ENCODE data around the gene COL23A1.
"Not testable (repeated sequence)": the region's sequence is repeated elsewhere in the genome, so short reads cannot be mapped to it uniquely, and the experiment has no call there.

Gene COL23A1

GRCh38 chr5:178320281-178320855 is 269.8 kb downstream of the COL23A1 start:
- Histone ChIP-seq H3K4me3 (ENCODE audit: insufficient read depth, low read depth, low read length) (no peak overlapping the region), H3K36me3 (ENCODE audit: control insufficient read depth, insufficient read depth, low read length) (no peaks in the 10 kb centered on the region), H3K9me3 (ENCODE audit: control insufficient read depth, low read length) (no peaks in the 10 kb centered on the region), H3K4me1 (ENCODE audit: control insufficient read depth, insufficient read depth, low read length) (peaks cover 9% of the 10 kb centered on the region), H3K27me3 (ENCODE audit: control insufficient read depth, insufficient read depth, low read length, poor library complexity, severe bottlenecking) (no peaks in the 10 kb centered on the region), H3K27ac (ENCODE audit: insufficient read depth, low read depth, low read length, poor library complexity, severe bottlenecking) (no peak overlapping the region)
- 92 to 93% methylated on average over 18 of the region's 18 CpGs for WGBS, 2 experiments

- 92 to 94% methylated on average over 20 of the region's 20 CpGs for WGBS, 2 experiments
- H3K27ac ChIP-seq (ENCODE audit: insufficient read depth, low read depth, low read length, poor library complexity, severe bottlenecking): no peak overlapping the region
- no peaks in the 10 kb centered on the region for H3K27me3 ChIP-seq (ENCODE audit: control insufficient read depth, insufficient read depth, low read length, poor library complexity, severe bottlenecking)
- H3K9me3 ChIP-seq (ENCODE audit: control insufficient read depth, low read length): no peaks in the 10 kb centered on the region
- no peaks in the 10 kb centered on the region for H3K36me3 ChIP-seq (ENCODE audit: control insufficient read depth, insufficient read depth, low read length)
- no peak overlapping the region for H3K4me3 ChIP-seq (ENCODE audit: insufficient read depth, low read depth, low read length)
- H3K4me1 ChIP-seq (ENCODE audit: control insufficient read depth, insufficient read depth, low read length): peaks cover 9% of the 10 kb centered on the region
These were observed 270.6 kb downstream of the COL23A1 start for GRCh38 chr5:178319541-178320041.

GRCh38 chr5:178318893-178319292 is 271.3 kb downstream of the COL23A1 start:
- Histone ChIP-seq H3K9me3 (ENCODE audit: control insufficient read depth, low read length) (no peaks in the 10 kb centered on the region), H3K4me3 (ENCODE audit: insufficient read depth, low read depth, low read length) (no peak overlapping the region), H3K36me3 (ENCODE audit: control insufficient read depth, insufficient read depth, low read length) (no peaks in the 10 kb centered on the region), H3K27me3 (ENCODE audit: control insufficient read depth, insufficient read depth, low read length, poor library complexity, severe bottlenecking) (no peaks in the 10 kb centered on the region), H3K4me1 (ENCODE audit: control insufficient read depth, insufficient read depth, low read length) (peaks cover 5% of the 10 kb centered on the region), H3K27ac (ENCODE audit: insufficient read depth, low read depth, low read length, poor library complexity, severe bottlenecking) (no peak overlapping the region)
- 94 to 96% methylated on average over 6 of the region's 6 CpGs for WGBS, 2 experiments

GRCh38 chr5:178318382-178318781 is 271.8 kb downstream of the COL23A1 start:
- Histone ChIP-seq H3K4me1 (ENCODE audit: control insufficient read depth, insufficient read depth, low read length) (no peaks in the 10 kb centered on the region), H3K27ac (ENCODE audit: insufficient read depth, low read depth, low read length, poor library complexity, severe bottlenecking) (no peak overlapping the region), H3K9me3 (ENCODE audit: control insufficient read depth, low read length) (no peaks in the 10 kb centered on the region), H3K27me3 (ENCODE audit: control insufficient read depth, insufficient read depth, low read length, poor library complexity, severe bottlenecking) (no peaks in the 10 kb centered on the region), H3K36me3 (ENCODE audit: control insufficient read depth, insufficient read depth, low read length) (no peaks in the 10 kb centered on the region), H3K4me3 (ENCODE audit: insufficient read depth, low read depth, low read length) (no peak overlapping the region)
- WGBS, 2 experiments: 92 to 93% methylated on average over 17 of the region's 17 CpGs

GRCh38 chr5:178317727-178318126 is 272.5 kb downstream of the COL23A1 start:
- H3K27ac ChIP-seq (ENCODE audit: insufficient read depth, low read depth, low read length, poor library complexity, severe bottlenecking); H3K36me3 ChIP-seq (ENCODE audit: control insufficient read depth, insufficient read depth, low read length); H3K4me1 ChIP-seq (ENCODE audit: control insufficient read depth, insufficient read depth, low read length); H3K27me3 ChIP-seq (ENCODE audit: control insufficient read depth, insufficient read depth, low read length, poor library complexity, severe bottlenecking); H3K9me3 ChIP-seq (ENCODE audit: control insufficient read depth, low read length); H3K4me3 ChIP-seq (ENCODE audit: insufficient read depth, low read depth, low read length): not testable (repeated sequence)
- WGBS, 2 experiments: 93 to 94% methylated on average over 5 of the region's 5 CpGs

- Histone ChIP-seq H3K4me1 (ENCODE audit: control insufficient read depth, insufficient read depth, low read length) (no peaks in the 10 kb centered on the region), H3K36me3 (ENCODE audit: control insufficient read depth, insufficient read depth, low read length) (no peaks in the 10 kb centered on the region), H3K9me3 (ENCODE audit: control insufficient read depth, low read length) (no peaks in the 10 kb centered on the region), H3K27me3 (ENCODE audit: control insufficient read depth, insufficient read depth, low read length, poor library complexity, severe bottlenecking) (no peaks in the 10 kb centered on the region), H3K4me3 (ENCODE audit: insufficient read depth, low read depth, low read length) (no peak overlapping the region), H3K27ac (ENCODE audit: insufficient read depth, low read depth, low read length, poor library complexity, severe bottlenecking) (no peak overlapping the region)
- 91 to 94% methylated on average over 18 to 19 of the region's 19 CpGs for WGBS, 2 experiments
These were observed 275.0 kb downstream of the COL23A1 start for GRCh38 chr5:178314961-178315820.

- 84% methylated on average over 17 of the region's 17 CpGs for WGBS, 2 experiments
These were observed 276.0 kb downstream of the COL23A1 start for GRCh38 chr5:178314061-178314660.

GRCh38 chr5:178313316-178313715 is 276.9 kb downstream of the COL23A1 start:
- Histone ChIP-seq H3K36me3 (ENCODE audit: control insufficient read depth, insufficient read depth, low read length) (no peaks in the 10 kb centered on the region), H3K9me3 (ENCODE audit: control insufficient read depth, low read length) (no peaks in the 10 kb centered on the region), H3K4me3 (ENCODE audit: insufficient read depth, low read depth, low read length) (no peak overlapping the region), H3K27me3 (ENCODE audit: control insufficient read depth, insufficient read depth, low read length, poor library complexity, severe bottlenecking) (no peaks in the 10 kb centered on the region), H3K4me1 (ENCODE audit: control insufficient read depth, insufficient read depth, low read length) (peaks cover 4% of the 10 kb centered on the region), H3K27ac (ENCODE audit: insufficient read depth, low read depth, low read length, poor library complexity, severe bottlenecking) (no peak overlapping the region)
- 91 to 93% methylated on average over 10 to 11 of the region's 11 CpGs for WGBS, 2 experiments

More at GRCh38 chr5:178314061-178314660, 276.0 kb downstream of the COL23A1 start:
- peaks cover under 1% of the 10 kb centered on the region for H3K4me1 ChIP-seq (ENCODE audit: control insufficient read depth, insufficient read depth, low read length)
- H3K4me3 ChIP-seq (ENCODE audit: insufficient read depth, low read depth, low read length): no peak overlapping the region
- no peaks in the 10 kb centered on the region for H3K9me3 ChIP-seq (ENCODE audit: control insufficient read depth, low read length)
- H3K36me3 ChIP-seq (ENCODE audit: control insufficient read depth, insufficient read depth, low read length): no peaks in the 10 kb centered on the region
- H3K27ac ChIP-seq (ENCODE audit: insufficient read depth, low read depth, low read length, poor library complexity, severe bottlenecking): no peak overlapping the region
- no peaks in the 10 kb centered on the region for H3K27me3 ChIP-seq (ENCODE audit: control insufficient read depth, insufficient read depth, low read length, poor library complexity, severe bottlenecking)

GRCh38 chr5:178312880-178313282 is 277.3 kb downstream of the COL23A1 start:
- H3K27ac ChIP-seq (ENCODE audit: insufficient read depth, low read depth, low read length, poor library complexity, severe bottlenecking): no peak overlapping the region
- no peaks in the 10 kb centered on the region for H3K27me3 ChIP-seq (ENCODE audit: control insufficient read depth, insufficient read depth, low read length, poor library complexity, severe bottlenecking)
- H3K36me3 ChIP-seq (ENCODE audit: control insufficient read depth, insufficient read depth, low read length): no peaks in the 10 kb centered on the region
- H3K4me1 ChIP-seq (ENCODE audit: control insufficient read depth, insufficient read depth, low read length): peaks cover 4% of the 10 kb centered on the region
- no peak overlapping the region for H3K4me3 ChIP-seq (ENCODE audit: insufficient read depth, low read depth, low read length)
- WGBS, 2 experiments: 93% methylated on average over 18 of the region's 18 CpGs
- H3K9me3 ChIP-seq (ENCODE audit: control insufficient read depth, low read length): no peaks in the 10 kb centered on the region

Data from ectodermal cell (in vitro differentiated cells).